Cardiac fibroblast (primary cell): ENCODE data around the gene USPL1.
A peak's percentile ranks its signal among the peaks of the same experiment; 100 is the strongest.

Experiments
- DNase-seq, 2 donors: peaks; one replicate each; pipeline versions ENCODE4 v3.0.0 to v3.0.0-alpha.2; 2010; ENCODE audit warnings: low read depth in 2 of 2
- H3K4me3 ChIP-seq, 2 donors: replicated peaks in 1 of 2; 1 replicate in 1 of 2; 2 replicates in 1 of 2; pipeline ENCODE4 v1.5.1; 2011; ENCODE audit warnings: low read depth in 2 of 2, low read length in 2 of 2, mild to moderate bottlenecking in 2 of 2, moderate library complexity in 1 of 2
- CTCF ChIP-seq: IDR thresholded peaks from one replicate; pipeline ENCODE4 v1.5.1; 2011; ENCODE audit warnings: low read depth, mild to moderate bottlenecking, low read length, inconsistent platforms

The USPL1 gene

GRCh38 chr13:30610311-30610710 is 7.4 kb upstream of the USPL1 start:
- no peak for TF ChIP-seq CTCF
- no peak for DNase-seq
- no peak overlapping the region for H3K4me3 ChIP-seq

- peak in 1 of 2 donors; percentile 18 for DNase-seq
- H3K4me3 ChIP-seq = peak overlapping the region; percentile 92 to 94
- no peak for TF ChIP-seq CTCF
These were observed 2.2 kb upstream of the USPL1 start for GRCh38 chr13:30615481-30615865.

GRCh38 chr13:30615866-30616541 is 1.7 kb upstream of the USPL1 start:
- DNase-seq = peak; percentile 62 to 63
- H3K4me3 ChIP-seq = peak overlapping the region; percentile 92 to 94
- TF ChIP-seq CTCF = no peak

- TF ChIP-seq CTCF = no peak
- peak overlapping the region; percentile 92 to 94 for H3K4me3 ChIP-seq
- DNase-seq = peak; percentile 93 to 97
These were observed 799 bp upstream of the USPL1 start for GRCh38 chr13:30616927-30617314.

- H3K4me3 ChIP-seq = peak overlapping the region; percentile 92 to 94
- DNase-seq = peak in 1 of 2 donors; percentile 17
- TF ChIP-seq CTCF = no peak
These were observed 638 bp downstream of the USPL1 start for GRCh38 chr13:30618186-30618929.

GRCh38 chr13:30618930-30619279 is 1.2 kb downstream of the USPL1 start:
- no peak for TF ChIP-seq CTCF
- DNase-seq = no peak
- H3K4me3 ChIP-seq = peak overlapping the region; percentile 92 to 94
